ENCODE measurements around the gene WASHC3. TPM values are rescaled to one million over a fixed set of nuclear protein-coding genes. Genes with fewer than 3 reads are reported as not detected.

WASHC3 gene
- total RNA-seq, 1 experiment from 2014 or later = 29.7 TPM

GRCh38 chr12:101966496-101966895 lies 95.3 kb downstream of the WASHC3 start:
- H3K27me3 ChIP-seq (ENCODE audit: insufficient read depth, low read depth) = no peaks in the 10 kb centered on the region
- H3K79me2 ChIP-seq (ENCODE audit: low read depth) = no peaks in the 10 kb centered on the region
- H3F3A ChIP-seq (ENCODE audit: insufficient read depth, low read depth) = no peaks in the 10 kb centered on the region
- intact Hi-C loops (cut with micrococcal nuclease; ENCODE audit: unreplicated experiment) = no loop called here
- no TSS peak for BruUV-seq (replicated peaks)
- no peaks in the 10 kb centered on the region for H3K36me3 ChIP-seq (ENCODE audit: low read depth)
- H3K9me2 ChIP-seq (ENCODE audit: insufficient read depth) = no peaks in the 10 kb centered on the region
- ChIA-PET CTCF (no interaction called here), POLR2A (ENCODE audit: unreplicated experiment) (no interaction called here)
- H4K20me1 ChIP-seq (ENCODE audit: insufficient read depth) = no peaks in the 10 kb centered on the region
- no peak overlapping the region for H3K4me2 ChIP-seq
- no peak overlapping the region for H3K27ac ChIP-seq
- no peak overlapping the region for H2AFZ ChIP-seq
- no peak for DNase-seq
- no peaks in the 10 kb centered on the region for H3K4me1 ChIP-seq (replicated peaks; ENCODE audit: insufficient read depth)
- H3K4me3 ChIP-seq = no peak overlapping the region
- H3K9me3 ChIP-seq (ENCODE audit: insufficient read depth, low read depth) = no peaks in the 10 kb centered on the region
- TF ChIP-seq CTCF (conservative IDR thresholded peaks at IDR 0.05) (no peak), EZH2 (IDR thresholded peaks at IDR 0.05; ENCODE audit: low read depth) (no peak)

GRCh38 chr12:101963697-101964096 lies 98.1 kb downstream of the WASHC3 start:
- ChIA-PET CTCF (no interaction called here), POLR2A (ENCODE audit: unreplicated experiment) (no interaction called here)

More at GRCh38 chr12:101963697-101964096, 98.1 kb downstream of the WASHC3 start:
- H3K4me1 ChIP-seq (replicated peaks; ENCODE audit: insufficient read depth) = no peaks in the 10 kb centered on the region
- H3K9me3 ChIP-seq (ENCODE audit: insufficient read depth, low read depth) = no peaks in the 10 kb centered on the region
- intact Hi-C loops (cut with micrococcal nuclease; ENCODE audit: unreplicated experiment) = no loop called here
- no peak overlapping the region for H3K4me3 ChIP-seq
- no peaks in the 10 kb centered on the region for H3K79me2 ChIP-seq (ENCODE audit: low read depth)
- H3K9me2 ChIP-seq (ENCODE audit: insufficient read depth) = no peaks in the 10 kb centered on the region
- BruUV-seq (replicated peaks) = no TSS peak
- H3K27me3 ChIP-seq (ENCODE audit: insufficient read depth, low read depth) = no peaks in the 10 kb centered on the region
- TF ChIP-seq EZH2 (IDR thresholded peaks at IDR 0.05; ENCODE audit: low read depth) (no peak), CTCF (conservative IDR thresholded peaks at IDR 0.05) (no peak)
- no peaks in the 10 kb centered on the region for H3F3A ChIP-seq (ENCODE audit: insufficient read depth, low read depth)
- no peak overlapping the region for H2AFZ ChIP-seq
- DNase-seq = no peak
- no peak overlapping the region for H3K4me2 ChIP-seq
- H3K36me3 ChIP-seq (ENCODE audit: low read depth) = no peaks in the 10 kb centered on the region
- no peaks in the 10 kb centered on the region for H4K20me1 ChIP-seq (ENCODE audit: insufficient read depth)
- no peak overlapping the region for H3K27ac ChIP-seq

Other genes with a start within 250 kb of the WASHC3 start
- 22.0 and 26.5 TPM in 2 replicates for gene GNPTAB, start 231.0 kb downstream of the WASHC3 start, total RNA-seq (2021)
- 6.0 and 6.2 TPM in 2 replicates for gene DRAM1, start 184.4 kb downstream of the WASHC3 start, total RNA-seq (2021)
- 48.2 and 72.4 TPM in 2 replicates for gene NUP37, start 58.1 kb upstream of the WASHC3 start, total RNA-seq (2021)
- 12.8 and 16.2 TPM in 2 replicates for gene PARPBP, start 58.2 kb upstream of the WASHC3 start, total RNA-seq (2021)
- gene PMCH, start 135.8 kb upstream of the WASHC3 start, total RNA-seq (2021) = not detected in 2 replicates